RWPE2 (cell line): ENCODE measurements around the gene LDLRAD4.

Experiments
- ATAC-seq: fragments of 200-7000 bp; cut with Tn5 transposase; 3 replicates; pipeline ENCODE4 v1.9.1; 2021; ENCODE audit warnings: low read depth
- DNase-seq: peaks from one replicate; pipeline ENCODE4 v3.0.0-alpha.2; 2020; ENCODE audit warnings: low spot score
- H3K27ac ChIP-seq: fragments of 450-650 bp; 2 replicates; pipeline ENCODE4 v1.5.1; 2017; ENCODE audit warnings: mild to moderate bottlenecking; ENCODE audit not compliant: poor library complexity, severe bottlenecking
- H3K27me3 ChIP-seq: fragments of 250-450 bp; sonication (Bioruptor Pico); 2 replicates; pipeline ENCODE4 v1.5.1; 2021; ENCODE audit warnings: mild to moderate bottlenecking, moderate library complexity; ENCODE audit not compliant: insufficient read depth, poor library complexity, severe bottlenecking
- H3K36me3 ChIP-seq: fragments of 250-450 bp; sonication (Bioruptor Pico); 2 replicates; pipeline ENCODE4 v1.5.1; 2020; ENCODE audit warnings: low read depth, mild to moderate bottlenecking, moderate library complexity
- H3K4me1 ChIP-seq: fragments of 250-450 bp; sonication (Bioruptor Pico); 2 replicates; pipeline ENCODE4 v1.5.1; 2021; ENCODE audit warnings: mild to moderate bottlenecking, moderate library complexity; ENCODE audit not compliant: insufficient read depth, poor library complexity, severe bottlenecking
- H3K4me3 ChIP-seq: fragments of 250-450 bp; sonication (Bioruptor Pico); 2 replicates; pipeline ENCODE4 v1.5.1; 2021; ENCODE audit warnings: mild to moderate bottlenecking, moderate library complexity; ENCODE audit not compliant: severe bottlenecking
- H3K9me3 ChIP-seq: fragments of 250-450 bp; sonication (Bioruptor Pico); 2 replicates; pipeline ENCODE4 v1.5.1; 2021; ENCODE audit warnings: mild to moderate bottlenecking, moderate library complexity; ENCODE audit not compliant: severe bottlenecking
- CTCF ChIP-seq: fragments of 450-650 bp; IDR thresholded peaks from one replicate; pipeline ENCODE4 v1.5.1; 2017; ENCODE audit warnings: mild to moderate bottlenecking, moderate library complexity; ENCODE audit not compliant: poor library complexity, severe bottlenecking

The LDLRAD4 gene

GRCh38 chr18:13372531-13372951, 154.0 kb downstream of the LDLRAD4 start:
- DNase-seq (no peak), ATAC-seq (no peak)
- Histone ChIP-seq H3K4me3 (no peak overlapping the region), H3K4me1 (peaks cover 6% of the 10 kb centered on the region), H3K9me3 (no peaks in the 10 kb centered on the region), H3K27ac (no peak overlapping the region), H3K36me3 (no peaks in the 10 kb centered on the region), H3K27me3 (no peaks in the 10 kb centered on the region)
- no peak for TF ChIP-seq CTCF

GRCh38 chr18:13374096-13374467, 155.5 kb downstream of the LDLRAD4 start:
- Histone ChIP-seq H3K27me3 (peaks cover 3% of the 10 kb centered on the region), H3K4me3 (no peak overlapping the region), H3K9me3 (no peaks in the 10 kb centered on the region), H3K36me3 (no peaks in the 10 kb centered on the region), H3K27ac (no peak overlapping the region), H3K4me1 (peaks cover 6% of the 10 kb centered on the region)
- ATAC-seq (no peak), DNase-seq (no peak)
- TF ChIP-seq CTCF: no peak

GRCh38 chr18:13374468-13375301, 156.1 kb downstream of the LDLRAD4 start:
- ATAC-seq (no peak), DNase-seq (no peak)
- Histone ChIP-seq H3K27ac (no peak overlapping the region), H3K4me3 (no peak overlapping the region), H3K36me3 (no peaks in the 10 kb centered on the region), H3K27me3 (peaks cover 3% of the 10 kb centered on the region), H3K9me3 (no peaks in the 10 kb centered on the region), H3K4me1 (peaks cover 6% of the 10 kb centered on the region)
- no peak for TF ChIP-seq CTCF

DNA sequence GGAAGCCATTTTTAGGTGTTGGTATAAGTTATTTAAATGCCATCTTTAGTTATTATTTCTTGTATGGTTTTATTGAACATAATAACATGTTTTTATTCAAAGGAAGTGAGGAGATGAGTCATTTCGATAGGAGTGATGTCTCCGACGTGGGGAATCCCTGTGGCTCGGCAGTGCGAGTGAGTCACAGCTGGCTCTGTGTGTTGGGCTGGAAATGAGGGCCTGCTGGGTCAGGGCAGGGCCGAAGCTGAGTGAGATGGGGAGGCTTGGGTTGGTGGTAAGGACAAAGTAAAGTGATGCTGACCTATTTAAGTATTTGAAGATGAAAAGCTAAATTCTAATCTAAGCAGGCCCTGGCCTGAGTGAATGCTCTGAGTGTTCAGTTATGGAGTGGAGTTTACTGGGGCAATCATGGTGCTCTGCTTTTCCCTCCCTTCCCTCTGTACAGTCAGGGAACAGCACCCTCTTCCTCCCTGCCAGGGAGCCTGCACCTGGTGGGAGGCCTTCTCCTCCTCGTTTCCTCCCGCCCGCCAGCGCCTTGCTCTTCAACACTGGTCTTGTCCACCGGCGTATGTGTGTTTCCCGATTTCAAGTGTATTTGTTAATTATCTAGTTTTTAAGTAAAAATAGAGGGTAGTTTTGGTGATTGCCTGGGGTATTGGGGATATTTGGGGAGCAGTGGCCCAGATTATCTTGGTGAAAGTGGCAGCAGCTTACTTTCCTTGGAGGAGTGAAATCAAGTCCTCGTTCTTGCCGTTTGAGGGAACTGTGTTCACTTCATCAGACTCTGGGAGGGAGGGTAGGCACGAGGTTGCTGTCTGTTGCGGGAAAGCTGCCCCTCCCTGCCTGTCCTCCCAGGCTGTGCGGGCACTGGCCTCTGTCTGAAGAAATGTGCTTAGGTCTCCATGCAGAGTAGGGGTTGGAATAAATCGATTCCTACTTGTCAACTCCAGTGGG, 157.0 kb downstream of the LDLRAD4 start:
- ATAC-seq (peak; percentile 99), DNase-seq (peak; percentile 85)
- Histone ChIP-seq H3K27ac (no peak overlapping the region), H3K4me1 (peaks cover 6% of the 10 kb centered on the region), H3K4me3 (no peak overlapping the region), H3K36me3 (no peaks in the 10 kb centered on the region), H3K9me3 (no peaks in the 10 kb centered on the region), H3K27me3 (peaks cover 3% of the 10 kb centered on the region)
- TF ChIP-seq CTCF: no peak
